H9 (cell line): ENCODE results near the gene OCSTAMP. TPM values are rescaled to one million over a fixed set of nuclear protein-coding genes. Genes with fewer than 3 reads are reported as not detected.

Source experiments
- DNase-seq: peaks from one replicate; pipeline ENCODE4 v3.0.0-alpha.2; 2017
- H2AFZ ChIP-seq: one replicate; pipeline ENCODE4 v1.6.1; 2013; ENCODE audit warnings: mild to moderate bottlenecking, low read length, control low read depth, moderate library complexity
- H2AK5ac ChIP-seq: 2 replicates; pipeline ENCODE4 v1.6.1; 2013; ENCODE audit warnings: low read length, control low read depth, mixed read lengths; ENCODE audit not compliant: insufficient read length
- H2BK120ac ChIP-seq: one replicate; pipeline ENCODE4 v1.6.1; 2013; ENCODE audit warnings: low read depth, mild to moderate bottlenecking, low read length, control low read depth, inconsistent platforms; ENCODE audit not compliant: poor library complexity, severe bottlenecking
- H2BK12ac ChIP-seq: 2 replicates; pipeline ENCODE4 v1.6.1; 2013; ENCODE audit warnings: low read length, control low read depth, mixed read lengths, low read depth; ENCODE audit not compliant: insufficient read length
- H2BK15ac ChIP-seq: 2 replicates; pipeline ENCODE4 v1.6.1; 2013; ENCODE audit warnings: low read depth, low read length, control low read depth
- H2BK20ac ChIP-seq: one replicate; pipeline ENCODE4 v1.6.1; 2013; ENCODE audit warnings: low read depth, mild to moderate bottlenecking, low read length, control low read depth, inconsistent platforms; ENCODE audit not compliant: poor library complexity, severe bottlenecking
- H2BK5ac ChIP-seq: 2 replicates; pipeline ENCODE4 v1.6.1; 2013; ENCODE audit warnings: low read length, control low read depth, mixed read lengths; ENCODE audit not compliant: insufficient read length
- H3K14ac ChIP-seq: 2 replicates; pipeline ENCODE4 v1.6.1; 2013; ENCODE audit warnings: low read length, control low read depth; ENCODE audit not compliant: insufficient read depth
- H3K18ac ChIP-seq: 2 replicates; pipeline ENCODE4 v1.6.1; 2013; ENCODE audit warnings: low read depth, mild to moderate bottlenecking, mixed read lengths, low read length, control low read depth; ENCODE audit not compliant: insufficient read length
- H3K23ac ChIP-seq: 2 replicates; pipeline ENCODE4 v1.6.1; 2013; ENCODE audit warnings: low read length, control low read depth, mixed read lengths, low read depth; ENCODE audit not compliant: insufficient read length
- H3K23me2 ChIP-seq: 2 replicates; pipeline ENCODE4 v1.6.1; 2013; ENCODE audit warnings: low read depth, mild to moderate bottlenecking, mixed read lengths, low read length, control low read depth; ENCODE audit not compliant: insufficient read length, poor library complexity, severe bottlenecking
- H3K27ac ChIP-seq: 2 replicates; pipeline ENCODE4 v1.5.1; 2013; ENCODE audit warnings: low read length, control low read depth, mixed read lengths, low read depth; ENCODE audit not compliant: insufficient read length
- H3K27me3 ChIP-seq: 2 replicates; pipeline ENCODE4 v1.6.1; 2013; ENCODE audit warnings: low read length, control low read depth, inconsistent platforms; ENCODE audit not compliant: insufficient read depth
- H3K4ac ChIP-seq: 2 replicates; pipeline ENCODE4 v1.6.1; 2013; ENCODE audit warnings: low read depth, mild to moderate bottlenecking, control low read depth, inconsistent platforms, low read length, moderate library complexity
- H3K4me1 ChIP-seq: 2 replicates; pipeline ENCODE4 v1.6.1; 2013; ENCODE audit warnings: low read length, control low read depth, inconsistent platforms; ENCODE audit not compliant: insufficient read depth
- H3K4me2 ChIP-seq: 2 replicates; pipeline ENCODE4 v1.6.1; 2013; ENCODE audit warnings: low read length, control low read depth, mixed read lengths; ENCODE audit not compliant: insufficient read length, insufficient read depth
- H3K56ac ChIP-seq: 2 replicates; pipeline ENCODE4 v1.6.1; 2013; ENCODE audit warnings: low read depth, mild to moderate bottlenecking, mixed read lengths, low read length, control low read depth; ENCODE audit not compliant: insufficient read length
- H3K79me1 ChIP-seq: 2 replicates; pipeline ENCODE4 v1.6.1; 2013; ENCODE audit warnings: low read depth, mild to moderate bottlenecking, moderate library complexity, low read length, control low read depth, inconsistent platforms; ENCODE audit not compliant: insufficient read depth, poor library complexity, severe bottlenecking
- H3K79me2 ChIP-seq: 2 replicates; pipeline ENCODE4 v1.6.1; 2013; ENCODE audit warnings: low read length, control low read depth, inconsistent platforms; ENCODE audit not compliant: insufficient read depth
- H3K9ac ChIP-seq: 2 replicates; pipeline ENCODE4 v1.6.1; 2013; ENCODE audit warnings: low read length, control low read depth, mixed read lengths; ENCODE audit not compliant: insufficient read length; ENCODE audit errors: extremely low read depth
- H3K9me3 ChIP-seq: one replicate; pipeline ENCODE4 v1.6.1; 2013; ENCODE audit warnings: low read depth, low read length, inconsistent platforms; ENCODE audit not compliant: control insufficient read depth
- H3T11ph ChIP-seq: one replicate; pipeline ENCODE4 v1.6.1; 2013; ENCODE audit warnings: mild to moderate bottlenecking, low read length, control low read depth, inconsistent platforms
- H4K20me1 ChIP-seq: one replicate; pipeline ENCODE4 v1.6.1; 2013; ENCODE audit not compliant: control insufficient read depth, insufficient read length, insufficient read depth
- H4K5ac ChIP-seq: 2 replicates; pipeline ENCODE4 v1.6.1; 2013; ENCODE audit warnings: low read depth, mild to moderate bottlenecking, mixed read lengths, low read length, control low read depth; ENCODE audit not compliant: insufficient read length
- H4K8ac ChIP-seq: replicated peaks from 2 replicates; pipeline ENCODE4 v1.6.1; 2013; ENCODE audit warnings: low read length, control low read depth, mixed read lengths, low read depth; ENCODE audit not compliant: insufficient read length
- H4K91ac ChIP-seq: 2 replicates; pipeline ENCODE4 v1.6.1; 2013; ENCODE audit warnings: low read depth, mild to moderate bottlenecking, moderate library complexity, mixed read lengths, low read length, control low read depth; ENCODE audit not compliant: insufficient read length
- H3K27ac Mint-ChIP-seq, 3 experiments: 2 replicates in 2 of 3; 3 replicates in 1 of 3; pipeline ENCODE4 v1.8.0; 2020 to 2021; ENCODE audit warnings: mixed read lengths in 3 of 3, mild to moderate bottlenecking in 1 of 3, moderate library complexity in 1 of 3
- H3K27me3 Mint-ChIP-seq: 2 replicates; pipeline ENCODE4 v1.8.0; 2021; ENCODE audit warnings: low read depth, mild to moderate bottlenecking, moderate library complexity, mixed read lengths
- H3K36me3 Mint-ChIP-seq, 3 experiments: 2 replicates in 2 of 3; 3 replicates in 1 of 3; pipeline ENCODE4 v1.8.0; 2020 to 2021; ENCODE audit warnings: low read depth in 3 of 3, mixed read lengths in 3 of 3; ENCODE audit not compliant: insufficient read depth in 1 of 3
- H3K4me1 Mint-ChIP-seq, 2 experiments: 2 replicates each; pipeline ENCODE4 v1.8.0; 2020; ENCODE audit warnings: mixed read lengths in 2 of 2
- H3K4me3 Mint-ChIP-seq, 2 experiments: 2 replicates in 1 of 2; 3 replicates in 1 of 2; pipeline ENCODE4 v1.8.0; 2020 to 2021; ENCODE audit warnings: mild to moderate bottlenecking in 2 of 2, mixed read lengths in 2 of 2, moderate library complexity in 1 of 2
- H3K9me3 Mint-ChIP-seq, 2 experiments: 2 replicates in 1 of 2; 3 replicates in 1 of 2; pipeline ENCODE4 v1.8.0; 2020; ENCODE audit warnings: mild to moderate bottlenecking in 2 of 2, mixed read lengths in 2 of 2, moderate library complexity in 1 of 2
- WGBS: extraction: QIAGEN DNeasy Blood & Tissue Kit; methylation state at CpG from one replicate; pipeline ENCODE4 v1.1.7; 2013; ENCODE audit warnings: missing lambda C conversion rate, low lambda C conversion rate, mixed read lengths; ENCODE audit not compliant: insufficient read length; ENCODE audit errors: extremely low coverage; 5-methylcytosine and 5-hydroxymethylcytosine counted together
- total RNA-seq: library from RNA; stranded (reverse); gene quantifications from 2 replicates; pipeline ENCODE4 v1.2.1, GENCODE V29; 2021
- TF ChIP-seq, protein P1 (sequence below): fragments of 200-600 bp; sonication (generic); conservative IDR thresholded peaks from 3 replicates; pipeline ENCODE4 v1.8.0; 2021; ENCODE audit warnings: antibody characterized with exemption, mild to moderate bottlenecking

The OCSTAMP gene
- total RNA-seq, 1 experiment from 2014 or later = not detected

DNA sequence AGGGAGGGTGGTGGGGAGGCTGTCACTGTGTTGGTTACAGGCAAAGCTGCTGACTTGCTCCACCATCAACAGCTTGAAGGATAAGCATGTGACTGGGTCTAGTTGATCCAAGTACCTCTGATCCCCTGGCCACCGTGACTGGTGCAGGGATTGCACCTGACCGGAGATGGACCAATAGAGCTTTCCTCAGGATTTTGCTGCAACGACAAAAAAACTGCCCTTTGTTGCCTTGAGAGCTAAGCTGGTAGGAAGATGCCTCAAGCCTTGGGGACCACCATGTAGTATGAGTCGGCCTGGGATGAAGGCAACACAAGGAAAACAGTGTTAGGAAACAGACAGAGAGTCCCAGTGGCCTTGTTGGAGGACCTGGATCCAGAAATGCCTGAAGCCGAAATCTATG is 1.8 kb downstream of the OCSTAMP start:
- no peaks in the 10 kb centered on the region for H3K23me2 ChIP-seq
- no peaks in the 10 kb centered on the region for H3K9me3 ChIP-seq
- no peak overlapping the region for H3K9ac ChIP-seq
- no peak overlapping the region for H4K91ac ChIP-seq
- no peak overlapping the region for H2BK12ac ChIP-seq
- no peak overlapping the region for H2BK5ac ChIP-seq
- H3K56ac ChIP-seq = no peak overlapping the region
- no peaks in the 10 kb centered on the region; the same call in 1 of the 2 replicates for H3K4me1 ChIP-seq
- H3K23ac ChIP-seq = no peak overlapping the region
- Mint-ChIP-seq H3K27me3 (no peaks in the 10 kb centered on the region), H3K27ac (no peak overlapping the region), H3K36me3 (no peaks in the 10 kb centered on the region), H3K9me3 (no peaks in the 10 kb centered on the region), H3K4me1 (peaks cover 31 to 35% of the 10 kb centered on the region in 2 experiments), H3K4me3 (no peak overlapping the region)
- no peak overlapping the region for H3K27ac ChIP-seq
- no peaks in the 10 kb centered on the region for H3K79me2 ChIP-seq
- no peaks in the 10 kb centered on the region for H3K79me1 ChIP-seq
- no peak for DNase-seq
- no peaks in the 10 kb centered on the region for H3K27me3 ChIP-seq
- no peak overlapping the region for H2AFZ ChIP-seq
- no peak overlapping the region for H3T11ph ChIP-seq
- no peak overlapping the region for H4K8ac ChIP-seq
- no CpG with 5 or more reads among the region's 5 CpGs for WGBS
- H4K5ac ChIP-seq = no peak overlapping the region
- TF ChIP-seq, protein P1, sequence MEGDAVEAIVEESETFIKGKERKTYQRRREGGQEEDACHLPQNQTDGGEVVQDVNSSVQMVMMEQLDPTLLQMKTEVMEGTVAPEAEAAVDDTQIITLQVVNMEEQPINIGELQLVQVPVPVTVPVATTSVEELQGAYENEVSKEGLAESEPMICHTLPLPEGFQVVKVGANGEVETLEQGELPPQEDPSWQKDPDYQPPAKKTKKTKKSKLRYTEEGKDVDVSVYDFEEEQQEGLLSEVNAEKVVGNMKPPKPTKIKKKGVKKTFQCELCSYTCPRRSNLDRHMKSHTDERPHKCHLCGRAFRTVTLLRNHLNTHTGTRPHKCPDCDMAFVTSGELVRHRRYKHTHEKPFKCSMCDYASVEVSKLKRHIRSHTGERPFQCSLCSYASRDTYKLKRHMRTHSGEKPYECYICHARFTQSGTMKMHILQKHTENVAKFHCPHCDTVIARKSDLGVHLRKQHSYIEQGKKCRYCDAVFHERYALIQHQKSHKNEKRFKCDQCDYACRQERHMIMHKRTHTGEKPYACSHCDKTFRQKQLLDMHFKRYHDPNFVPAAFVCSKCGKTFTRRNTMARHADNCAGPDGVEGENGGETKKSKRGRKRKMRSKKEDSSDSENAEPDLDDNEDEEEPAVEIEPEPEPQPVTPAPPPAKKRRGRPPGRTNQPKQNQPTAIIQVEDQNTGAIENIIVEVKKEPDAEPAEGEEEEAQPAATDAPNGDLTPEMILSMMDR = no peak
- H3K4me2 ChIP-seq = no peak overlapping the region
- H3K18ac ChIP-seq = no peak overlapping the region
- H4K20me1 ChIP-seq = no peaks in the 10 kb centered on the region
- no peak overlapping the region for H2AK5ac ChIP-seq
- H2BK15ac ChIP-seq = no peak overlapping the region
- H2BK120ac ChIP-seq = no peak overlapping the region
- no peak overlapping the region for H3K14ac ChIP-seq
- H2BK20ac ChIP-seq = no peak overlapping the region
- no peak overlapping the region for H3K4ac ChIP-seq
